Neutrophil (primary cell): ENCODE data around the gene MCF2L.

Source experiments
- H3K27ac ChIP-seq: fragments of 200-600 bp; sonication (generic); 2 replicates; pipeline ENCODE4 v1.5.1; 2016; ENCODE audit warnings: mild to moderate bottlenecking, moderate library complexity
- H3K27me3 ChIP-seq: fragments of 200-600 bp; sonication (generic); 2 replicates; pipeline ENCODE4 v1.6.0; 2016; ENCODE audit warnings: mild to moderate bottlenecking
- H3K36me3 ChIP-seq: fragments of 200-600 bp; sonication (generic); 2 replicates; pipeline ENCODE4 v1.5.1; 2017
- H3K4me1 ChIP-seq, 2 experiments: fragments of 200-600 bp in 1 of 2; sonication (generic) in 1 of 2; 1 replicate in 1 of 2; 2 replicates in 1 of 2; pipeline versions ENCODE4 v1.5.1 to v1.6.1; 2013 to 2016; ENCODE audit warnings: low read depth in 1 of 2, low read length in 1 of 2, mild to moderate bottlenecking in 1 of 2, moderate library complexity in 1 of 2; ENCODE audit not compliant: control insufficient read depth in 1 of 2, insufficient read depth in 1 of 2
- H3K4me3 ChIP-seq, 2 experiments: fragments of 200-600 bp in 1 of 2; sonication (generic) in 1 of 2; 1 replicate in 1 of 2; 2 replicates in 1 of 2; pipeline ENCODE4 v1.5.1; 2013 to 2016; ENCODE audit warnings: low read depth in 1 of 2, low read length in 1 of 2, mild to moderate bottlenecking in 1 of 2, moderate library complexity in 1 of 2
- H3K9me3 ChIP-seq: fragments of 200-600 bp; sonication (generic); 2 replicates; pipeline ENCODE4 v1.5.1; 2016
- TF ChIP-seq, protein P1 (sequence below): fragments of 200-600 bp; sonication (generic); IDR thresholded peaks from 2 replicates; pipeline ENCODE4 v1.5.1; 2016; ENCODE audit warnings: antibody characterized with exemption

MCF2L gene

DNA sequence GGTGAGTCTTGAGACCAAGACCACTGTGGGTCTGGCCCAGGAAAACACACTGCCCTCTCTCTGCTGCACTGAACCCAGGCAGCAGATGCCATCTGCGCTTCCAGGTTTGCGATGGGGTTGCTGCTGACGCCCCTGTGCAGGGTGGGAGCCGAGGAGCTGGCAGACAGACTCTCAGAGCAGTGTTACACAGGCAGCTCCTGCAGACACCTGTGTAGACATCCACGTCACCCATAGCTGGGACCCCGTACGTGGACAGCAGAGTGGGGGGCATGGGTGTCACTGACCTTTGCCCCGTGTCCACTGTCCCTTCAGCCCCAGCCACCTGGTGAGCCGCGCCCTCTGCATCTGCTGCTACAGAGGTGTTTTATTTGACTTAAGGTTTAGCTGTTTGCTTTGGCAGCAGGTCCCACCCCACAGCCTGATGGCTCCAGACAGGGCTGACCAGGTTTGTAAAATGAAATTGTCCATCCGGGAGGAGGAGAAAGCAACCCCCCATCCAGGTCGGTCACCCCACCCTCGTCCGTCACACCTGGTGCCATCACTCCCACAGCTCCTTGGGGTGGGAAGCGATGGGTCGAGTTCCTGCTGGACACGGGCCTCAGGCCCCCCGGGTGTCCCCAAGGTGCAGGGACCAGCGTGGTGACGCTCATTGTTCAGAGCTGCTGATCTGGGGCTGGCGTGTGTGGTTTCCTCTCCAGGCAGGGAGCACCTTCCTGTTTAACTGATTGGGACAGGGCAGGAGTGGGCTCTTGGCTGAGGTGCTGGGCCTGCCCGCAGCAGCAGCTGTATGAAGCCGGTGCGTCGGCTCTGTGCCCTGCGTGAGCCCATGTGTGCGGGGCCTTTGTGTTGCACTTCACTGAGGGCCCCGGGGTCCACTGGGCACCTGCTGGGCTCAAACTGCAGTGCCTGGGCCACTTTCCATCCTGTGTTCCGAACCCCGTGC, 28.4 kb downstream of the MCF2L start:
- H3K36me3 ChIP-seq: no peaks in the 10 kb centered on the region
- no peak overlapping the region for H3K27ac ChIP-seq
- H3K27me3 ChIP-seq: peaks cover 52% of the 10 kb centered on the region
- TF ChIP-seq, protein P1, sequence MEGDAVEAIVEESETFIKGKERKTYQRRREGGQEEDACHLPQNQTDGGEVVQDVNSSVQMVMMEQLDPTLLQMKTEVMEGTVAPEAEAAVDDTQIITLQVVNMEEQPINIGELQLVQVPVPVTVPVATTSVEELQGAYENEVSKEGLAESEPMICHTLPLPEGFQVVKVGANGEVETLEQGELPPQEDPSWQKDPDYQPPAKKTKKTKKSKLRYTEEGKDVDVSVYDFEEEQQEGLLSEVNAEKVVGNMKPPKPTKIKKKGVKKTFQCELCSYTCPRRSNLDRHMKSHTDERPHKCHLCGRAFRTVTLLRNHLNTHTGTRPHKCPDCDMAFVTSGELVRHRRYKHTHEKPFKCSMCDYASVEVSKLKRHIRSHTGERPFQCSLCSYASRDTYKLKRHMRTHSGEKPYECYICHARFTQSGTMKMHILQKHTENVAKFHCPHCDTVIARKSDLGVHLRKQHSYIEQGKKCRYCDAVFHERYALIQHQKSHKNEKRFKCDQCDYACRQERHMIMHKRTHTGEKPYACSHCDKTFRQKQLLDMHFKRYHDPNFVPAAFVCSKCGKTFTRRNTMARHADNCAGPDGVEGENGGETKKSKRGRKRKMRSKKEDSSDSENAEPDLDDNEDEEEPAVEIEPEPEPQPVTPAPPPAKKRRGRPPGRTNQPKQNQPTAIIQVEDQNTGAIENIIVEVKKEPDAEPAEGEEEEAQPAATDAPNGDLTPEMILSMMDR: no peak
- no peaks in the 10 kb centered on the region for H3K9me3 ChIP-seq
- no peak overlapping the region for H3K4me3 ChIP-seq
- no peaks in the 10 kb centered on the region for H3K4me1 ChIP-seq

DNA sequence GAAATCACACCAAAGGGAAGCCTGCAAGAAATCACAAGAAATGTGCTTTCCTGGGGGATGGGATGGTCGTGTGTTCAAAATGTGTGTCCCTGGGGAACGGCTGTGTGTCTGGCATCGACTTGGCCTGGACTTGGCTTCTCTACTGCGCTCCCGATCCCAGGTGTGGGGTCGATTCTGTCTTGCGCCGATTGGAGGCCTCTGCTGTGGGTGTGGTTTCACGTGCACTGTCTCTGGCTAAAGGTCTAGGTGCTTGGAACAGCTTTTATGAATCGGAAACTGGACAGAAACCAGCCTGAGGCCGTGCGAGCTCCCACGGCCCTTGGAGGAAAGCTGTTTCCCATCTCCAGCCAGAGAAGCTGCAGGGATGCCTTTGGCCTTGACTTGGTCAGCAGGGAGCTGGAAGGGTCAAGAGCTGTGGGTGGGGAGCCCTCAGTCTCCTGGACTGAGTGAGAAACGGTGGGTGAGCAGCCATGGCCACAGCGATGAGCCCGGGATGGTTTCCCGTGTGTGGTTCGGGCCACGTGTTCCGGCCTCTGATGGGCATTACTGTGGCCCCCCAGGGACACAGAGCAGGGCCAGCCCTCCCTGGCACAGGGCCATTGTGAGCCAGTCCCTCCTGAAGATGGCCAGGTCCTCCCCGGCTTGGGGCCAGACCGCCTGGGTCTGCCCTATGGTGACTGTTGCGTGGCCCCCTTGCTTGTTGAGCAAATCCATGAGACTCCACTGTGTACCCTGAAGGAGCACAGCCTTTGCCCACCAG, 29.7 kb downstream of the MCF2L start:
- Histone ChIP-seq H3K9me3 (no peaks in the 10 kb centered on the region), H3K4me3 (no peak overlapping the region), H3K4me1 (no peaks in the 10 kb centered on the region), H3K36me3 (no peaks in the 10 kb centered on the region), H3K27ac (no peak overlapping the region), H3K27me3 (peaks cover 47% of the 10 kb centered on the region)
- TF ChIP-seq, protein P1: no peak

DNA sequence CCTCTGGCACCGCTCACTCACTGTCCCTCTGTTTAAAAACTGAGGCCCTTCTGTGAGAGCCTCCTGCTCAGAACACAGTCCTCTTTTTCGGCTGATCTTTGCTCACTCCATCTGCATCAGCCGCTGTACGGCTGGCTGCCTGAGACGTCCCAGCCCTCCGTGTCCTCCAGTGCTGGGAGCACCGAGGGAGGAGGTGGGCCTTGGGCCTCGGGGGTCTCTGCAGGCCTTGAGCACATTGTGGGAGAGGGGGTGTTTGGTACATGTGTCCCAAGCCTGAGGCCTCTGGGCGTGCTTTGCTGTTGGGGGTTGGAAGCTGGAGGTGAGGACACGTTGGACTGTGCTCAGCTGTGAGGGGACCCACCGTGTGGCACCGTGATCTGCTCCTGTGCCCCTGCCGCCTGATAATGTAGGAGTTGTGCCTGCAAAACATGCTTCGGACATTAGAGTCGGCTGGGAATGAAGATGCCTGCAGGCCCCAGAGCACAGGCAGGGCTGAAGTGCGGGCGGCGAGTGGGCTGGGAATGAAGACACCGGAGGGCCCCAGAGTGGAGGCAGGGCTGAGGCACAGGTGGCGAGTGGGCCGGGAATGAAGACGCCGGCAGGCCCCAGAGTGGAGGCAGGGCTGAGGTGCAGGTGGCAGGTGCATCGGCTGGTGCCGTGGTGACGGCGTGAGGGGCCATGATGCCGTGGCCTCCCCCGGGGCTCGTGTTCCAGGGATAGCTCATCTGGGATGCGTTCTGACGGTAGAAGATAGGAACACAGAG, 30.6 kb downstream of the MCF2L start:
- Histone ChIP-seq H3K27me3 (peaks cover 47% of the 10 kb centered on the region), H3K4me3 (no peak overlapping the region), H3K36me3 (no peaks in the 10 kb centered on the region), H3K27ac (no peak overlapping the region), H3K9me3 (no peaks in the 10 kb centered on the region), H3K4me1 (no peaks in the 10 kb centered on the region)
- TF ChIP-seq, protein P1: no peak

DNA sequence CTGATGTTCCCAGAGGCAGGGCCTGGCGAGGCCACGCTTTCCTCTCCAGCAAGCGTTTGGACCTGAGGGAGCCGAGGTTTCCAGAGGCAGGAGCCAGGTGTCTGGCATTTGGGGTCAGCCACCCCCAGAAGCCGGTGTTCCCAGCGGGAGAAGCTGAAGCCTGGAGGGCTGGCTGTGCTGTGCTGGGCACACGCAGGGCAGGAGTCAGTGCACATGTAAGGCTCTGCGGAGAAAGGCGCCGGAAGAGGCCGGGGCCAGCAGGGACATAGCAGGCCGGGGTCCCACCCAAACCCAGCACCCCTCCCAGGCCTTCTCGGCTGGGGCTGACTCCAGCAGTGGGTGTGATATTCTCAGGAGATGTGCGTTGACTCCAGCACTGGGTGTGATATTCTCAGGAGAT, 31.6 kb downstream of the MCF2L start:
- no peak overlapping the region for H3K4me3 ChIP-seq
- H3K27me3 ChIP-seq: peaks cover 47% of the 10 kb centered on the region
- TF ChIP-seq, protein P1: no peak
- no peaks in the 10 kb centered on the region for H3K9me3 ChIP-seq
- no peaks in the 10 kb centered on the region for H3K4me1 ChIP-seq
- H3K36me3 ChIP-seq: no peaks in the 10 kb centered on the region
- no peak overlapping the region for H3K27ac ChIP-seq
